Breast epithelium (tissue), 4 donors: ENCODE data around the gene RPS2. TPM values are rescaled to one million over a fixed set of nuclear protein-coding genes. Genes with fewer than 3 reads are reported as not detected.
A peak's percentile ranks its signal among the peaks of the same experiment; 100 is the strongest.
"Not testable (repeated sequence)": the region's sequence is repeated elsewhere in the genome, so short reads cannot be mapped to it uniquely, and the experiment has no call there.

Experiments used
- DNase-seq, 2 donors: peaks; one replicate each; pipeline ENCODE4 v3.0.0-alpha.2; 2019; ENCODE audit warnings: low spot score in 2 of 2
- H3K27ac ChIP-seq, 2 donors: fragments of 200-600 bp; sonication (generic) in 1 of 2; one replicate each; pipeline ENCODE4 v1.5.1; 2016 to 2019; ENCODE audit warnings: mild to moderate bottlenecking in 1 of 2
- H3K27me3 ChIP-seq, 2 donors: fragments of 200-600 bp; sonication (generic) in 1 of 2; one replicate each; pipeline versions ENCODE4 v1.5.1 to v1.6.0; 2017 to 2019; ENCODE audit warnings: control low read depth in 1 of 2, mild to moderate bottlenecking in 1 of 2
- H3K36me3 ChIP-seq: fragments of 200-600 bp; one replicate; pipeline ENCODE4 v1.5.1; 2019
- H3K4me1 ChIP-seq, 2 donors: fragments of 200-600 bp; sonication (generic); one replicate each; pipeline ENCODE4 v1.5.1; 2016 to 2019; ENCODE audit warnings: control low read depth in 1 of 2
- H3K4me3 ChIP-seq, 3 donors: fragments of 200-600 bp; sonication (generic); 1 replicate in 2 of 3; 2 replicates in 1 of 3; pipeline ENCODE4 v1.5.1; 2016 to 2019; ENCODE audit warnings: mild to moderate bottlenecking in 3 of 3, moderate library complexity in 2 of 3
- H3K9me3 ChIP-seq, 2 donors: fragments of 200-600 bp; sonication (generic) in 1 of 2; one replicate each; pipeline ENCODE4 v1.5.1; 2016 to 2019; ENCODE audit warnings: control low read depth in 1 of 2
- CTCF ChIP-seq, 3 donors: fragments of 450-650 bp; IDR thresholded peaks; one replicate each; pipeline ENCODE4 v1.5.1; 2016 to 2017; ENCODE audit warnings: antibody characterized with exemption in 3 of 3, mild to moderate bottlenecking in 3 of 3, moderate library complexity in 3 of 3
- POLR2A ChIP-seq: fragments of 450-650 bp; IDR thresholded peaks from one replicate; pipeline ENCODE4 v1.6.1; 2016; ENCODE audit warnings: antibody characterized with exemption, mild to moderate bottlenecking, moderate library complexity
- POLR2AphosphoS5 ChIP-seq, 3 donors: sonication (generic); formaldehyde crosslinking; IDR thresholded peaks; one replicate each; pipeline ENCODE4 v1.6.1; 2017; ENCODE audit warnings: antibody characterized with exemption in 3 of 3
- intact Hi-C: fragments of 100-400 bp; cut with DNase I; formaldehyde crosslinking; loops from one replicate; pipeline ENCODE4 v1.15.1; 2023; ENCODE audit warnings: low total_unique reads
- total RNA-seq, 3 donors: library from RNA; depleted of rRNA; stranded (reverse); fragments of >200 nt; gene quantifications; one replicate each; pipeline ENCODE4 v1.1.0, GENCODE V29; 2016

The RPS2 gene
- total RNA-seq, 3 donors from 2014 or later, result 1,340 to 2,607 (median 1,661) TPM

GRCh38 chr16:1922357-1922756, 42.3 kb downstream of the RPS2 start:
- intact Hi-C loops, result no loop called here
- Histone ChIP-seq H3K4me1 (no peaks in the 10 kb centered on the region), H3K9me3 (no peaks in the 10 kb centered on the region), H3K36me3 (no peaks in the 10 kb centered on the region), H3K27ac (no peak overlapping the region), H3K4me3 (no peak overlapping the region), H3K27me3 (peaks cover 0 to 53% of the 10 kb centered on the region in 2 donors)
- no peak for TF ChIP-seq POLR2A
- no peak for TF ChIP-seq CTCF (IDR thresholded peaks at IDR 0.05)
- TF ChIP-seq POLR2AphosphoS5 (IDR thresholded peaks at IDR 0.05), result no peak
- no peak for DNase-seq

- Histone ChIP-seq H3K27ac (no peak overlapping the region), H3K9me3 (no peaks in the 10 kb centered on the region), H3K27me3 (peaks cover 0 to 69% of the 10 kb centered on the region in 2 donors), H3K36me3 (no peaks in the 10 kb centered on the region), H3K4me3 (no peak overlapping the region), H3K4me1 (no peaks in the 10 kb centered on the region)
- TF ChIP-seq POLR2AphosphoS5 (IDR thresholded peaks at IDR 0.05) (no peak), POLR2A (no peak), CTCF (IDR thresholded peaks at IDR 0.05) (no peak)
- no peak for DNase-seq
- intact Hi-C loops, result no loop called here
Observed at GRCh38 chr16:1920727-1921171, 43.9 kb downstream of the RPS2 start.

- H3K36me3 ChIP-seq, H3K4me1 ChIP-seq, H3K27ac ChIP-seq, DNase-seq, H3K9me3 ChIP-seq, intact Hi-C loops, H3K4me3 ChIP-seq: not testable (repeated sequence)
- peaks cover 0 to 72% of the 10 kb centered on the region in 2 donors for H3K27me3 ChIP-seq
Observed at GRCh38 chr16:1920122-1920521, 44.5 kb downstream of the RPS2 start.

- H3K27me3 ChIP-seq, result peaks cover 0 to 77% of the 10 kb centered on the region in 2 donors
- intact Hi-C loops, result no loop called here
- H3K4me3 ChIP-seq, result no peak overlapping the region
- TF ChIP-seq POLR2AphosphoS5 (IDR thresholded peaks at IDR 0.05) (no peak), POLR2A (no peak), CTCF (IDR thresholded peaks at IDR 0.05) (no peak)
- H3K36me3 ChIP-seq, result no peaks in the 10 kb centered on the region
- no peak for DNase-seq
- no peak overlapping the region for H3K27ac ChIP-seq
- no peaks in the 10 kb centered on the region for H3K9me3 ChIP-seq
- H3K4me1 ChIP-seq, result no peaks in the 10 kb centered on the region
Observed at GRCh38 chr16:1919327-1919998, 45.2 kb downstream of the RPS2 start.

GRCh38 chr16:1918351-1919326, 46.0 kb downstream of the RPS2 start, which contains the start of gene HS3ST6:
TSS of gene HS3ST6 (minus strand) at chr16:1918415. CDS start at chr16:1918323, 92 bp downstream.
- DNase-seq, result no peak
- H3K4me3 ChIP-seq, result peak within 1 kb of the TSS in 2 of 3 donors; percentile 23 to 51
- H3K4me1 ChIP-seq, result no peaks in the 10 kb centered on the region
- TF ChIP-seq CTCF (IDR thresholded peaks at IDR 0.05) (no peak), POLR2A (no peak), POLR2AphosphoS5 (IDR thresholded peaks at IDR 0.05) (no peak)
- no peaks in the 10 kb centered on the region for H3K9me3 ChIP-seq
- no peaks in the 10 kb centered on the region for H3K36me3 ChIP-seq
- intact Hi-C loops, result no loop called here
- H3K27me3 ChIP-seq, result peaks cover 0 to 83% of the 10 kb centered on the region in 2 donors
- H3K27ac ChIP-seq, result no peak within 1 kb of the TSS
